Tibial nerve (tissue), 4 donors: Measurements from ENCODE around the gene ZNF622.

Source experiments
- CTCF ChIP-seq, 5 experiments: fragments of 200-600 bp in 3 of 5; fragments of 450-650 bp in 2 of 5; sonication (generic) in 3 of 5; IDR thresholded peaks; one replicate each; pipeline ENCODE4 v1.5.1; 2016 to 2019; ENCODE audit warnings: antibody characterized with exemption in 5 of 5, mild to moderate bottlenecking in 3 of 5, moderate library complexity in 2 of 5
- EP300 ChIP-seq, 2 donors: sonication (generic); formaldehyde crosslinking; IDR thresholded peaks; one replicate each; pipeline ENCODE4 v1.6.1; 2017; ENCODE audit warnings: antibody characterized with exemption in 2 of 2, mild to moderate bottlenecking in 1 of 2
- POLR2A ChIP-seq, 2 donors: fragments of 450-650 bp; IDR thresholded peaks; one replicate each; pipeline ENCODE4 v1.6.1; 2017; ENCODE audit warnings: antibody characterized with exemption in 2 of 2, mild to moderate bottlenecking in 2 of 2, moderate library complexity in 2 of 2

- TF ChIP-seq CTCF (IDR thresholded peaks at IDR 0.05): no peak
- no peak for TF ChIP-seq POLR2A (IDR thresholded peaks at IDR 0.05)
- TF ChIP-seq EP300 (IDR thresholded peaks at IDR 0.05): no peak
Measured at GRCh38 chr5:16487456-16487855, 21.9 kb upstream of the ZNF622 start.
